WTC11 (cell line): Measurements from ENCODE around the gene BAIAP2L1. TPM values are rescaled to one million over a fixed set of nuclear protein-coding genes. Genes with fewer than 3 reads are reported as not detected.
"Not testable (repeated sequence)": the region's sequence is repeated elsewhere in the genome, so short reads cannot be mapped to it uniquely, and the experiment has no call there.

Experiments used
- ATAC-seq: fragments of 200-7000 bp; cut with Tn5 transposase; 2 replicates; pipeline ENCODE4 v1.10.0; 2021; ENCODE audit warnings: mild to moderate bottlenecking, moderate library complexity
- CTCF ChIA-PET: fragments of 300-600 bp; sonication (Branson Sonifier 250); formaldehyde crosslinking; loops from one replicate; lab custom pipeline; 2021; ENCODE audit warnings: antibody characterized with exemption; lab: Charles Lee
- POLR2A ChIA-PET: fragments of 350-600 bp; sonication (Branson Sonifier 250); formaldehyde crosslinking; loops from one replicate; lab custom pipeline; 2021; ENCODE audit warnings: antibody characterized with exemption; lab: Charles Lee
- DNase-seq: peaks from one replicate; pipeline ENCODE4 v3.0.0; 2021; ENCODE audit warnings: low spot score
- H3K27ac Mint-ChIP-seq: 2 replicates; pipeline ENCODE4 v1.8.0; 2021; ENCODE audit warnings: mixed read lengths
- H3K27me3 Mint-ChIP-seq: 2 replicates; pipeline ENCODE4 v1.8.0; 2021; ENCODE audit warnings: low read depth, mild to moderate bottlenecking, moderate library complexity, mixed read lengths
- H3K36me3 Mint-ChIP-seq: 2 replicates; pipeline ENCODE4 v1.8.0; 2021; ENCODE audit warnings: mixed read lengths
- H3K4me1 Mint-ChIP-seq: 2 replicates; pipeline ENCODE4 v1.8.0; 2022; ENCODE audit warnings: mixed read lengths
- H3K4me3 Mint-ChIP-seq: 2 replicates; pipeline ENCODE4 v1.8.0; 2021; ENCODE audit warnings: mild to moderate bottlenecking, moderate library complexity, mixed read lengths
- H3K9me3 Mint-ChIP-seq: 2 replicates; pipeline ENCODE4 v1.8.0; 2021; ENCODE audit warnings: mixed read lengths
- ATF1 ChIP-seq: sonication (generic); formaldehyde crosslinking; IDR thresholded peaks from 2 replicates; pipeline ENCODE4 v1.8.1; 2023; ENCODE audit warnings: mild to moderate bottlenecking, moderate library complexity, missing genetic modification reagents
- ESRRA ChIP-seq: sonication (generic); formaldehyde crosslinking; IDR thresholded peaks from 2 replicates; pipeline ENCODE4 v1.8.1; 2022; ENCODE audit warnings: mild to moderate bottlenecking, missing genetic modification reagents, borderline replicate concordance
- ETV6 ChIP-seq: sonication (generic); formaldehyde crosslinking; IDR thresholded peaks from 2 replicates; pipeline ENCODE4 v1.8.1; 2022; ENCODE audit warnings: mild to moderate bottlenecking, missing genetic modification reagents
- MXD4 ChIP-seq: fragments of 250-450 bp; sonication (Bioruptor Pico); IDR thresholded peaks from 2 replicates; pipeline ENCODE4 v1.8.0; 2021; ENCODE audit warnings: mild to moderate bottlenecking, moderate library complexity, borderline replicate concordance
- NFYB ChIP-seq: sonication (generic); formaldehyde crosslinking; conservative IDR thresholded peaks from 2 replicates; pipeline ENCODE4 v1.8.0; 2022; ENCODE audit warnings: low read depth, missing genetic modification reagents
- TCF7 ChIP-seq: sonication (generic); formaldehyde crosslinking; IDR thresholded peaks from 2 replicates; pipeline ENCODE4 v1.8.0; 2022; ENCODE audit warnings: mild to moderate bottlenecking, low read depth, missing genetic modification reagents, moderate library complexity
- TEAD4 ChIP-seq: sonication (generic); formaldehyde crosslinking; IDR thresholded peaks from 2 replicates; pipeline ENCODE4 v1.8.0; 2022; ENCODE audit warnings: mild to moderate bottlenecking, missing genetic modification reagents
- ZBTB21 ChIP-seq: sonication (generic); formaldehyde crosslinking; IDR thresholded peaks from 2 replicates; pipeline ENCODE4 v1.8.1; 2023; ENCODE audit warnings: mild to moderate bottlenecking, missing genetic modification reagents, borderline replicate concordance
- ZNF317 ChIP-seq: sonication (generic); formaldehyde crosslinking; IDR thresholded peaks from 2 replicates; pipeline ENCODE4 v1.8.1; 2023; ENCODE audit warnings: low read depth, mild to moderate bottlenecking, moderate library complexity, missing genetic modification reagents, borderline replicate concordance
- ZNF396 ChIP-seq: fragments of 250-450 bp; sonication (Bioruptor Pico); IDR thresholded peaks from 2 replicates; pipeline ENCODE4 v1.8.0; 2021; ENCODE audit warnings: mild to moderate bottlenecking, moderate library complexity, borderline replicate concordance
- ZNF416 ChIP-seq: fragments of 250-450 bp; sonication (Bioruptor Pico); IDR thresholded peaks from 2 replicates; pipeline ENCODE4 v1.9.0; 2021; ENCODE audit warnings: mild to moderate bottlenecking, inconsistent platforms
- ZNF423 ChIP-seq: fragments of 250-450 bp; sonication (Bioruptor Pico); IDR thresholded peaks from 2 replicates; pipeline ENCODE4 v2.1.2; 2022; ENCODE audit warnings: mild to moderate bottlenecking, moderate library complexity
- total RNA-seq: library from RNA; stranded (reverse); gene quantifications from 3 replicates; pipeline ENCODE4 v1.2.3, GENCODE V29; 2021
- TF ChIP-seq, protein P1 (sequence below): sonication (generic); formaldehyde crosslinking; IDR thresholded peaks from 2 replicates; pipeline ENCODE4 v1.8.0; 2022; ENCODE audit warnings: mild to moderate bottlenecking, missing genetic modification reagents
- TF ChIP-seq, protein P2 (sequence below): fragments of 250-450 bp; sonication (Bioruptor Pico); IDR thresholded peaks from 2 replicates; pipeline ENCODE4 v1.9.0; 2021; ENCODE audit warnings: mild to moderate bottlenecking, borderline replicate concordance
- TF ChIP-seq, protein P3 (sequence below): sonication (generic); formaldehyde crosslinking; IDR thresholded peaks from 2 replicates; pipeline ENCODE4 v1.8.0; 2022; ENCODE audit warnings: mild to moderate bottlenecking, missing genetic modification reagents
- TF ChIP-seq, protein P4 (sequence below): sonication (generic); formaldehyde crosslinking; IDR thresholded peaks from 2 replicates; pipeline ENCODE4 v1.8.1; 2023; ENCODE audit warnings: mild to moderate bottlenecking, missing genetic modification reagents
- TF ChIP-seq, protein P5 (sequence below): sonication (generic); formaldehyde crosslinking; IDR thresholded peaks from 2 replicates; pipeline ENCODE4 v1.8.0; 2022; ENCODE audit warnings: mild to moderate bottlenecking, missing genetic modification reagents
- TF ChIP-seq, protein P6 (sequence below): fragments of 250-450 bp; sonication (Bioruptor Pico); IDR thresholded peaks from 2 replicates; pipeline ENCODE4 v2.1.2; 2022; ENCODE audit warnings: mild to moderate bottlenecking, moderate library complexity

Gene BAIAP2L1
- total RNA-seq, 1 experiment from 2014 or later: 37.5 TPM

DNA sequence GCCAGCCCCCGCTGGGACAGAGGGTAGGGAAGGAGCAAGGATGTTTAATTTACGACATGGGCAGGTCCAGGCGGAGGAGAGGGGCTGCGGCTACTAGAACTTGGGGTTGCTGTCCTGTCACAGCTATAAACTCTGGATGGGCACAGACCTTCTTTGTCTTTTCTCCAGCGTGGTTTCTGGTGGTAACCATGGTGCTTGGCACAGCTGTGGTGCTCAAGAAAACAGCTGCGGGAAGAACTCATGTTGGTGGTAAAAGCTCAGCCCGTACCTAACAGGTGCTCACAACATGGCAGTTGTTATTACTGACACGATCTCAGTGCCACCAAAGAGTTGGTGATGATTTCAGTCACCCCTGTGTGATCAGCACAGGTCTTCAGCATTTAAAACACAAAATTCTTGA is 13.8 kb downstream of the BAIAP2L1 start:
- H3K36me3 Mint-ChIP-seq: peaks cover 4% of the 10 kb centered on the region; the same call in 1 of the 2 replicates
- ATAC-seq (no peak), DNase-seq (no peak)
- no peak overlapping the region for H3K4me3 Mint-ChIP-seq
- H3K27ac Mint-ChIP-seq: no peak overlapping the region
- TF ChIP-seq ETV6 (CRISPR knock-in tag) (no peak), ZNF396 (CRISPR knock-in tag) (no peak), MXD4 (CRISPR knock-in tag) (no peak), NFYB (CRISPR knock-in tag) (no peak), ZNF423 (CRISPR knock-in tag) (no peak), TEAD4 (no peak)
- TF ChIP-seq, protein P1, sequence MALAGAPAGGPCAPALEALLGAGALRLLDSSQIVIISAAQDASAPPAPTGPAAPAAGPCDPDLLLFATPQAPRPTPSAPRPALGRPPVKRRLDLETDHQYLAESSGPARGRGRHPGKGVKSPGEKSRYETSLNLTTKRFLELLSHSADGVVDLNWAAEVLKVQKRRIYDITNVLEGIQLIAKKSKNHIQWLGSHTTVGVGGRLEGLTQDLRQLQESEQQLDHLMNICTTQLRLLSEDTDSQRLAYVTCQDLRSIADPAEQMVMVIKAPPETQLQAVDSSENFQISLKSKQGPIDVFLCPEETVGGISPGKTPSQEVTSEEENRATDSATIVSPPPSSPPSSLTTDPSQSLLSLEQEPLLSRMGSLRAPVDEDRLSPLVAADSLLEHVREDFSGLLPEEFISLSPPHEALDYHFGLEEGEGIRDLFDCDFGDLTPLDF (CRISPR knock-in tag): no peak
- peaks cover 6% of the 10 kb centered on the region; the same call in 1 of the 2 replicates for H3K4me1 Mint-ChIP-seq
- POLR2A ChIA-PET: no interaction called here
- CTCF ChIA-PET: interaction anchor here (0.7 kb wide), 1 partner anchor 211 kb away, joined by 6 read pairs; no protein-coding TSS in a partner anchor
- H3K27me3 Mint-ChIP-seq: no peaks in the 10 kb centered on the region
- no peaks in the 10 kb centered on the region for H3K9me3 Mint-ChIP-seq

DNA sequence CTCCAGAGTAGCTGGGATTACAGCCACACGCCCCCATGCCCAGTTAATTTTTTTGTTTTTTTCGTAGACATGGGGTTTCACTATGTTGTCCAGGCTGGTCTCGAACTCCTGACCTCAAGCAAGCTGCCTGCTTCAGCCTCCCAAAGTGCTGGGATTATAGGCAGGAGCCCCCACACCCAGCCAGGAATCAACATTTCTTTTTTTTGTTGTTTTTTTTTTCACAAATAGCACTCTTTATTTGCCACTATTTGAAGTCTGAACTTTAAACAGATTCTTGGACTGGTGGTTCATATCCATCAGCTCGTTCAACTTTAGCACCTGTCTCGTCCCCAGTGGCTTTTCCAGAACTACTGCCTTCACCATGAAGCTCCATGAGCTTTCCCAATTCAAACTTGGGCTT is 15.4 kb downstream of the BAIAP2L1 start:
- H3K27ac Mint-ChIP-seq, H3K27me3 Mint-ChIP-seq, DNase-seq, H3K9me3 Mint-ChIP-seq, POLR2A ChIA-PET, CTCF ChIA-PET, H3K4me3 Mint-ChIP-seq, ATAC-seq, H3K36me3 Mint-ChIP-seq, H3K4me1 Mint-ChIP-seq: not testable (repeated sequence)

DNA sequence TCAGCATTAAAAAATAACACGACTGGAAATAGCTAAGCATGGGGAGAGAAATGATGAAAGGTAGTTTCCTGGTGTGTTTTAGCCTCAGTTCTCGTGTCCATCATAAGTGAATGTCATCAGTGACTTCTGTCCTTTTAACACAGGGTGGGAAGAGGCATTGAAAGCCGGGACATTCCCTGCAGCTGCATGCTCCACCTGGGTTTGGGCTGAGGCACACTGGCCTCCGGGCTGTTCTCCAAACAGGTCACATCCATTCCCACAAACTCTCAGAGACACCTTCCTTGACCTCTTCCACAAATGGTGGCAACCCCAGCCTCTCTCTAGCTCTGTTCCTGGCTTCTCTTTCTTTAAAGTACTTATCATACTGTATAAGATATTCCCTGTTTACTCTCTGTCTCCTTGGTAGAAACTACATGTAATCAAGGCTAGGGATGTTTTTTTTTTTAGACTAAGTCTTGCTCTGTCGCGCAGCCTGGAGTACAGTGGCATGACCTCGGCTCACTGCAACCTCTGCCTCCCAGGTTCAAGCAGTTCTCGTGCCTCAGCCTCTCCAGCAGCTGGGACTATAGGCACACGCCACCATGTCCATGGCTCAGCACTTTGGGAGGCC is 22.6 kb downstream of the BAIAP2L1 start:
- no peaks in the 10 kb centered on the region for H3K4me1 Mint-ChIP-seq
- no peak for DNase-seq
- ChIA-PET POLR2A (no interaction called here), CTCF (interaction anchor here (1.1 to 1.3 kb wide), 2 partner anchors 23 to 55 kb away, joined by 3 read pairs; partner anchors contain the start of gene BAIAP2L1)
- no peaks in the 10 kb centered on the region; the same call in 1 of the 2 replicates for H3K9me3 Mint-ChIP-seq
- H3K27me3 Mint-ChIP-seq: no peaks in the 10 kb centered on the region
- H3K27ac Mint-ChIP-seq: peak overlapping the region; percentile 57
- H3K4me3 Mint-ChIP-seq: no peak overlapping the region
- H3K36me3 Mint-ChIP-seq: peaks cover 9% of the 10 kb centered on the region
- no peak for ATAC-seq
- TF ChIP-seq ZNF396 (CRISPR knock-in tag) (no peak), ZBTB21 (CRISPR knock-in tag) (no peak), ZNF416 (CRISPR knock-in tag) (no peak), ESRRA (CRISPR knock-in tag) (no peak), ZNF317 (CRISPR knock-in tag) (no peak), TCF7 (CRISPR knock-in tag) (no peak), ATF1 (CRISPR knock-in tag) (no peak)
- TF ChIP-seq, protein P2, sequence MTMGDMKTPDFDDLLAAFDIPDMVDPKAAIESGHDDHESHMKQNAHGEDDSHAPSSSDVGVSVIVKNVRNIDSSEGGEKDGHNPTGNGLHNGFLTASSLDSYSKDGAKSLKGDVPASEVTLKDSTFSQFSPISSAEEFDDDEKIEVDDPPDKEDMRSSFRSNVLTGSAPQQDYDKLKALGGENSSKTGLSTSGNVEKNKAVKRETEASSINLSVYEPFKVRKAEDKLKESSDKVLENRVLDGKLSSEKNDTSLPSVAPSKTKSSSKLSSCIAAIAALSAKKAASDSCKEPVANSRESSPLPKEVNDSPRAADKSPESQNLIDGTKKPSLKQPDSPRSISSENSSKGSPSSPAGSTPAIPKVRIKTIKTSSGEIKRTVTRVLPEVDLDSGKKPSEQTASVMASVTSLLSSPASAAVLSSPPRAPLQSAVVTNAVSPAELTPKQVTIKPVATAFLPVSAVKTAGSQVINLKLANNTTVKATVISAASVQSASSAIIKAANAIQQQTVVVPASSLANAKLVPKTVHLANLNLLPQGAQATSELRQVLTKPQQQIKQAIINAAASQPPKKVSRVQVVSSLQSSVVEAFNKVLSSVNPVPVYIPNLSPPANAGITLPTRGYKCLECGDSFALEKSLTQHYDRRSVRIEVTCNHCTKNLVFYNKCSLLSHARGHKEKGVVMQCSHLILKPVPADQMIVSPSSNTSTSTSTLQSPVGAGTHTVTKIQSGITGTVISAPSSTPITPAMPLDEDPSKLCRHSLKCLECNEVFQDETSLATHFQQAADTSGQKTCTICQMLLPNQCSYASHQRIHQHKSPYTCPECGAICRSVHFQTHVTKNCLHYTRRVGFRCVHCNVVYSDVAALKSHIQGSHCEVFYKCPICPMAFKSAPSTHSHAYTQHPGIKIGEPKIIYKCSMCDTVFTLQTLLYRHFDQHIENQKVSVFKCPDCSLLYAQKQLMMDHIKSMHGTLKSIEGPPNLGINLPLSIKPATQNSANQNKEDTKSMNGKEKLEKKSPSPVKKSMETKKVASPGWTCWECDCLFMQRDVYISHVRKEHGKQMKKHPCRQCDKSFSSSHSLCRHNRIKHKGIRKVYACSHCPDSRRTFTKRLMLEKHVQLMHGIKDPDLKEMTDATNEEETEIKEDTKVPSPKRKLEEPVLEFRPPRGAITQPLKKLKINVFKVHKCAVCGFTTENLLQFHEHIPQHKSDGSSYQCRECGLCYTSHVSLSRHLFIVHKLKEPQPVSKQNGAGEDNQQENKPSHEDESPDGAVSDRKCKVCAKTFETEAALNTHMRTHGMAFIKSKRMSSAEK (CRISPR knock-in tag): no peak
- TF ChIP-seq, protein P3, sequence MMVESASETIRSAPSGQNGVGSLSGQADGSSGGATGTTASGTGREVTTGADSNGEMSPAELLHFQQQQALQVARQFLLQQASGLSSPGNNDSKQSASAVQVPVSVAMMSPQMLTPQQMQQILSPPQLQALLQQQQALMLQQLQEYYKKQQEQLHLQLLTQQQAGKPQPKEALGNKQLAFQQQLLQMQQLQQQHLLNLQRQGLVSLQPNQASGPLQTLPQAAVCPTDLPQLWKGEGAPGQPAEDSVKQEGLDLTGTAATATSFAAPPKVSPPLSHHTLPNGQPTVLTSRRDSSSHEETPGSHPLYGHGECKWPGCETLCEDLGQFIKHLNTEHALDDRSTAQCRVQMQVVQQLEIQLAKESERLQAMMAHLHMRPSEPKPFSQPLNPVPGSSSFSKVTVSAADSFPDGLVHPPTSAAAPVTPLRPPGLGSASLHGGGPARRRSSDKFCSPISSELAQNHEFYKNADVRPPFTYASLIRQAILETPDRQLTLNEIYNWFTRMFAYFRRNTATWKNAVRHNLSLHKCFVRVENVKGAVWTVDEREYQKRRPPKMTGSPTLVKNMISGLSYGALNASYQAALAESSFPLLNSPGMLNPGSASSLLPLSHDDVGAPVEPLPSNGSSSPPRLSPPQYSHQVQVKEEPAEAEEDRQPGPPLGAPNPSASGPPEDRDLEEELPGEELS (CRISPR knock-in tag): no peak
- TF ChIP-seq, protein P4, sequence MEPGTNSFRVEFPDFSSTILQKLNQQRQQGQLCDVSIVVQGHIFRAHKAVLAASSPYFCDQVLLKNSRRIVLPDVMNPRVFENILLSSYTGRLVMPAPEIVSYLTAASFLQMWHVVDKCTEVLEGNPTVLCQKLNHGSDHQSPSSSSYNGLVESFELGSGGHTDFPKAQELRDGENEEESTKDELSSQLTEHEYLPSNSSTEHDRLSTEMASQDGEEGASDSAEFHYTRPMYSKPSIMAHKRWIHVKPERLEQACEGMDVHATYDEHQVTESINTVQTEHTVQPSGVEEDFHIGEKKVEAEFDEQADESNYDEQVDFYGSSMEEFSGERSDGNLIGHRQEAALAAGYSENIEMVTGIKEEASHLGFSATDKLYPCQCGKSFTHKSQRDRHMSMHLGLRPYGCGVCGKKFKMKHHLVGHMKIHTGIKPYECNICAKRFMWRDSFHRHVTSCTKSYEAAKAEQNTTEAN: no peak
- TF ChIP-seq, protein P5, sequence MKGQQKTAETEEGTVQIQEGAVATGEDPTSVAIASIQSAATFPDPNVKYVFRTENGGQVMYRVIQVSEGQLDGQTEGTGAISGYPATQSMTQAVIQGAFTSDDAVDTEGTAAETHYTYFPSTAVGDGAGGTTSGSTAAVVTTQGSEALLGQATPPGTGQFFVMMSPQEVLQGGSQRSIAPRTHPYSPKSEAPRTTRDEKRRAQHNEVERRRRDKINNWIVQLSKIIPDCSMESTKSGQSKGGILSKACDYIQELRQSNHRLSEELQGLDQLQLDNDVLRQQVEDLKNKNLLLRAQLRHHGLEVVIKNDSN (CRISPR knock-in tag): no peak
- TF ChIP-seq, protein P6, sequence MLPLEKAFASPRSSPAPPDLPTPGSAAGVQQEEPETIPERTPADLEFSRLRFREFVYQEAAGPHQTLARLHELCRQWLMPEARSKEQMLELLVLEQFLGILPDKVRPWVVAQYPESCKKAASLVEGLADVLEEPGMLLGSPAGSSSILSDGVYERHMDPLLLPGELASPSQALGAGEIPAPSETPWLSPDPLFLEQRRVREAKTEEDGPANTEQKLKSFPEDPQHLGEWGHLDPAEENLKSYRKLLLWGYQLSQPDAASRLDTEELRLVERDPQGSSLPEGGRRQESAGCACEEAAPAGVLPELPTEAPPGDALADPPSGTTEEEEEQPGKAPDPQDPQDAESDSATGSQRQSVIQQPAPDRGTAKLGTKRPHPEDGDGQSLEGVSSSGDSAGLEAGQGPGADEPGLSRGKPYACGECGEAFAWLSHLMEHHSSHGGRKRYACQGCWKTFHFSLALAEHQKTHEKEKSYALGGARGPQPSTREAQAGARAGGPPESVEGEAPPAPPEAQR (CRISPR knock-in tag): no peak
- TF ChIP-seq, protein P1 (CRISPR knock-in tag): no peak
